Measurements from ENCODE around the gene SP6. TPM values are rescaled to one million over a fixed set of nuclear protein-coding genes. Genes with fewer than 3 reads are reported as not detected.

SP6 gene
- 3.9 to 5.4 TPM (median 4.4 TPM) in 5 replicates for total RNA-seq (2022; extraction: Qiagen RNA extraction)

GRCh38 chr17:47850692-47851573 lies at the start of gene SP6:
Gene SP6, minus strand, starts transcription at chr17:47851163. Its CDS starts 2,734 bp downstream, at chr17:47848429.

GRCh38 chr17:47895856-47896671 lies 45.1 kb upstream of the SP6 start, which contains the start of gene SP2:
Gene SP2, plus strand, starts transcription at chr17:47896236. Its CDS starts 51 bp downstream, at chr17:47896287.

GRCh38 chr17:47840742-47841487 lies 10.0 kb downstream of the SP6 start, which contains the start of gene SCRN2:
Gene SCRN2, minus strand, starts transcription at chr17:47841273. Its CDS starts 430 bp downstream, at chr17:47840843.

GRCh38 chr17:47831003-47831933 lies 19.7 kb downstream of the SP6 start, which contains the start of the genes LRRC46 and MRPL10:
Gene LRRC46, plus strand, starts transcription at chr17:47831670. Its CDS starts 320 bp downstream, at chr17:47831990.
Gene MRPL10, minus strand, starts transcription at chr17:47831541. Its CDS starts 30 bp downstream, at chr17:47831511.

GRCh38 chr17:47821424-47822391 lies 29.3 kb downstream of the SP6 start, which contains the start of gene OSBPL7:
Gene OSBPL7, minus strand, starts transcription at chr17:47821794. Its CDS starts 1,516 bp downstream, at chr17:47820278.

Other genes with a start within 250 kb of the SP6 start
- 267 to 340 TPM (median 330 TPM) in 5 replicates for gene KPNB1, start 201.2 kb downstream of the SP6 start, total RNA-seq (2022; extraction: Qiagen RNA extraction)
- gene TBKBP1, start 157.0 kb downstream of the SP6 start, total RNA-seq (2022; extraction: Qiagen RNA extraction) = 4.2 to 6.5 TPM (median 5.1 TPM) in 5 replicates
- gene TBX21, start 117.9 kb downstream of the SP6 start, total RNA-seq (2022; extraction: Qiagen RNA extraction) = 0.13 to 0.27 TPM (median 0.15 TPM) in 5 replicates
- gene OSBPL7, start 29.4 kb downstream of the SP6 start, total RNA-seq (2022; extraction: Qiagen RNA extraction) = 9.8 to 16.3 TPM (median 13.6 TPM) in 5 replicates
- 86.1 to 122 TPM (median 87.6 TPM) in 5 replicates for gene MRPL10, start 19.6 kb downstream of the SP6 start, total RNA-seq (2022; extraction: Qiagen RNA extraction)
- 2.9 to 3.6 TPM (median 3.2 TPM) in 5 replicates for gene LRRC46, start 19.5 kb downstream of the SP6 start, total RNA-seq (2022; extraction: Qiagen RNA extraction)
- 32.4 to 40.3 TPM (median 36.9 TPM) in 5 replicates for gene SCRN2, start 9.9 kb downstream of the SP6 start, total RNA-seq (2022; extraction: Qiagen RNA extraction)
- gene SP2, start 45.1 kb upstream of the SP6 start, total RNA-seq (2022; extraction: Qiagen RNA extraction) = 16.3 to 20.1 TPM (median 16.7 TPM) in 5 replicates
- 22.1 to 23.5 TPM (median 22.6 TPM) in 5 replicates for gene PNPO, start 90.4 kb upstream of the SP6 start, total RNA-seq (2022; extraction: Qiagen RNA extraction)
- 2.1 to 3.1 TPM (median 2.3 TPM) in 5 replicates for gene PRR15L, start 106.7 kb upstream of the SP6 start, total RNA-seq (2022; extraction: Qiagen RNA extraction)
- gene CDK5RAP3, start 120.0 kb upstream of the SP6 start, total RNA-seq (2022; extraction: Qiagen RNA extraction) = 103 to 132 TPM (median 112 TPM) in 5 replicates
- 14.5 to 17.2 TPM (median 15.5 TPM) in 5 replicates for gene COPZ2, start 186.6 kb upstream of the SP6 start, total RNA-seq (2022; extraction: Qiagen RNA extraction)
- gene NFE2L1, start 197.2 kb upstream of the SP6 start, total RNA-seq (2022; extraction: Qiagen RNA extraction) = 102 to 125 TPM (median 120 TPM) in 5 replicates

Measured in A549 treated with Mapracorat at 1 μM for 4 hours (cell line).